ENCODE measurements around the gene NIPAL1.

Gene NIPAL1

GRCh38 chr4:48025005-48025404 is 8.4 kb downstream of the NIPAL1 start:
- DNase-seq (ENCODE audit: low read depth in 2 of 3, low spot score in 1 of 3) = no peak

GRCh38 chr4:48027653-48028052 is 11.1 kb downstream of the NIPAL1 start:
- DNase-seq (ENCODE audit: low read depth in 2 of 3, low spot score in 1 of 3) = no peak

- DNase-seq (ENCODE audit: low read depth in 2 of 3, low spot score in 1 of 3) = no peak
Observed at GRCh38 chr4:48028696-48029095, 12.1 kb downstream of the NIPAL1 start.

- no peak for DNase-seq (ENCODE audit: low read depth in 2 of 3, low spot score in 1 of 3)
Observed at GRCh38 chr4:48030470-48030869, 13.9 kb downstream of the NIPAL1 start.

- no peak for DNase-seq (ENCODE audit: low read depth in 2 of 3, low spot score in 1 of 3)
Observed at GRCh38 chr4:48031802-48032525, 15.4 kb downstream of the NIPAL1 start.

GRCh38 chr4:48032721-48033120 is 16.1 kb downstream of the NIPAL1 start:
- no peak for DNase-seq (ENCODE audit: low read depth in 2 of 3, low spot score in 1 of 3)

GRCh38 chr4:48033412-48033811 is 16.8 kb downstream of the NIPAL1 start:
- DNase-seq (ENCODE audit: low read depth in 2 of 3, low spot score in 1 of 3) = no peak

GRCh38 chr4:48033825-48034413 is 17.3 kb downstream of the NIPAL1 start:
- DNase-seq (ENCODE audit: low read depth in 2 of 3, low spot score in 1 of 3) = peak in 2 of 3 donors; percentile 49 to 73

GRCh38 chr4:48035952-48036351 is 19.4 kb downstream of the NIPAL1 start:
- no peak for DNase-seq (ENCODE audit: low read depth in 2 of 3, low spot score in 1 of 3)

- DNase-seq (ENCODE audit: low read depth in 2 of 3, low spot score in 1 of 3) = no peak
Observed at GRCh38 chr4:48037117-48037462, 20.5 kb downstream of the NIPAL1 start.

GRCh38 chr4:48038666-48039065 is 22.1 kb downstream of the NIPAL1 start:
- no peak for DNase-seq (ENCODE audit: low read depth in 2 of 3, low spot score in 1 of 3)

- no peak for DNase-seq (ENCODE audit: low read depth in 2 of 3, low spot score in 1 of 3)
Observed at GRCh38 chr4:48039561-48039960, 23.0 kb downstream of the NIPAL1 start.

GRCh38 chr4:48041535-48042137 is 25.1 kb downstream of the NIPAL1 start:
- DNase-seq (ENCODE audit: low read depth in 2 of 3, low spot score in 1 of 3) = peak in 1 of 3 donors; percentile 14

GRCh38 chr4:48042979-48043461 is 26.4 kb downstream of the NIPAL1 start:
- DNase-seq (ENCODE audit: low read depth in 2 of 3, low spot score in 1 of 3) = no peak

- no peak for DNase-seq (ENCODE audit: low read depth in 2 of 3, low spot score in 1 of 3)
Observed at GRCh38 chr4:48043504-48043903, 26.9 kb downstream of the NIPAL1 start.

GRCh38 chr4:48044298-48044697 is 27.7 kb downstream of the NIPAL1 start:
- DNase-seq (ENCODE audit: low read depth in 2 of 3, low spot score in 1 of 3) = no peak

GRCh38 chr4:48046059-48046458 is 29.5 kb downstream of the NIPAL1 start:
- DNase-seq (ENCODE audit: low read depth in 2 of 3, low spot score in 1 of 3) = no peak

GRCh38 chr4:48047421-48047844 is 30.9 kb downstream of the NIPAL1 start:
- DNase-seq (ENCODE audit: low read depth in 2 of 3, low spot score in 1 of 3) = peak; percentile 62 to 80 (median 68)

GRCh38 chr4:48047896-48048295 is 31.3 kb downstream of the NIPAL1 start:
- DNase-seq (ENCODE audit: low read depth in 2 of 3, low spot score in 1 of 3) = no peak

- no peak for DNase-seq (ENCODE audit: low read depth in 2 of 3, low spot score in 1 of 3)
Observed at GRCh38 chr4:48049483-48049882, 32.9 kb downstream of the NIPAL1 start.

- no peak for DNase-seq (ENCODE audit: low read depth in 2 of 3, low spot score in 1 of 3)
Observed at GRCh38 chr4:48051078-48051477, 34.5 kb downstream of the NIPAL1 start.
